H1 (cell line): Measurements from ENCODE around the gene DLGAP5. TPM values are rescaled to one million over a fixed set of nuclear protein-coding genes. Genes with fewer than 3 reads are reported as not detected.

Source experiments
- CTCF ChIA-PET: fragments of 300-600 bp; sonication (Branson Sonifier 250); formaldehyde crosslinking; loops from one replicate; lab custom pipeline; 2021; ENCODE audit not compliant: partially characterized antibody; lab: Charles Lee
- POLR2A ChIA-PET: fragments of 300-600 bp; sonication (Branson Sonifier 250); formaldehyde crosslinking; loops from one replicate; lab custom pipeline; 2021; ENCODE audit warnings: inconsistent platforms; ENCODE audit not compliant: partially characterized antibody; lab: Charles Lee
- DNase-seq, 2 experiments: peaks; one replicate each; pipeline versions ENCODE4 v3.0.0 to v3.0.0-alpha.2; 2010 to 2022; ENCODE audit warnings: low spot score in 2 of 2, low read depth in 1 of 2, mixed read lengths in 1 of 2
- FAIRE-seq: peaks from 2 replicates; lab custom pipeline; 2011; peaks lifted over from hg19 to GRCh38; lab: Jason Lieb, UNC
- H2AFZ ChIP-seq: 2 replicates; pipeline ENCODE4 v1.8.1; 2012; ENCODE audit warnings: low read length, inconsistent platforms
- H2AK5ac ChIP-seq: 2 replicates; pipeline ENCODE4 v1.6.1; 2013; ENCODE audit warnings: low read depth, low read length
- H2BK120ac ChIP-seq: replicated peaks from 2 replicates; pipeline ENCODE3; 2013; ENCODE audit warnings: low read depth, low read length, inconsistent platforms
- H2BK12ac ChIP-seq: 2 replicates; pipeline ENCODE4 v1.6.1; 2013; ENCODE audit warnings: low read depth, low read length
- H2BK15ac ChIP-seq: 2 replicates; pipeline ENCODE4 v1.6.1; 2013; ENCODE audit warnings: low read length
- H2BK20ac ChIP-seq: 2 replicates; pipeline ENCODE4 v1.6.1; 2013; ENCODE audit warnings: low read length
- H2BK5ac ChIP-seq: 2 replicates; pipeline ENCODE4 v1.6.1; 2013; ENCODE audit warnings: low read depth, low read length
- H3K14ac ChIP-seq: 2 replicates; pipeline ENCODE4 v1.6.1; 2013; ENCODE audit warnings: inconsistent platforms; ENCODE audit not compliant: insufficient read length
- H3K18ac ChIP-seq: 2 replicates; pipeline ENCODE4 v1.6.1; 2013; ENCODE audit warnings: low read length; ENCODE audit errors: extremely low read depth
- H3K23ac ChIP-seq: 2 replicates; pipeline ENCODE4 v1.6.1; 2013; ENCODE audit warnings: inconsistent platforms; ENCODE audit not compliant: insufficient read length
- H3K23me2 ChIP-seq: 2 replicates; pipeline ENCODE4 v1.6.1; 2013; ENCODE audit warnings: low read depth, low read length
- H3K27ac ChIP-seq: 2 replicates; pipeline ENCODE4 v1.6.1; 2011; ENCODE audit warnings: low read depth, low read length, inconsistent platforms
- H3K27me3 ChIP-seq, 4 experiments: replicated peaks in 1 of 4; 1 replicate in 1 of 4; 2 replicates in 3 of 4; pipeline versions ENCODE4 v1.6.1 to v1.8.1; 2011 to 2013; ENCODE audit warnings: low read length in 3 of 4, mild to moderate bottlenecking in 3 of 4, inconsistent platforms in 2 of 4, mixed read lengths in 2 of 4, moderate library complexity in 1 of 4; ENCODE audit not compliant: control insufficient read depth in 3 of 4, insufficient read depth in 3 of 4; ENCODE audit errors: extremely low read depth in 1 of 4
- H3K36me3 ChIP-seq, 4 experiments: 2 replicates each; pipeline versions ENCODE4 v1.6.1 to v1.8.1; 2011 to 2013; ENCODE audit warnings: mild to moderate bottlenecking in 4 of 4, low read length in 3 of 4, moderate library complexity in 2 of 4, control low read depth in 1 of 4, inconsistent platforms in 1 of 4; ENCODE audit not compliant: insufficient read depth in 4 of 4, control insufficient read depth in 2 of 4
- H3K4ac ChIP-seq: replicated peaks from 2 replicates; pipeline ENCODE3; 2013; ENCODE audit warnings: low read length, low read depth, mixed read lengths, inconsistent platforms; ENCODE audit not compliant: insufficient read length
- H3K4me1 ChIP-seq, 4 experiments: replicated peaks in 1 of 4; 1 replicate in 1 of 4; 2 replicates in 3 of 4; pipeline versions ENCODE4 v1.6.1 to v1.8.1; 2011 to 2013; ENCODE audit warnings: low read length in 3 of 4, inconsistent platforms in 2 of 4, mixed read lengths in 1 of 4; ENCODE audit not compliant: insufficient read depth in 4 of 4, control insufficient read depth in 3 of 4
- H3K4me2 ChIP-seq, 2 experiments: 2 replicates each; pipeline versions ENCODE4 v1.6.1 to v1.8.1; 2011 to 2013; ENCODE audit warnings: low read depth in 2 of 2, low read length in 2 of 2, control low read depth in 1 of 2, inconsistent platforms in 1 of 2, mild to moderate bottlenecking in 1 of 2; ENCODE audit not compliant: insufficient read depth in 1 of 2
- H3K4me3 ChIP-seq, 4 experiments: fragments of 200-600, 300-600 bp in 1 of 4; sonication (generic), shearing (Covaris generic), sonication (Bioruptor Twin) in 1 of 4; 2 replicates each; pipeline versions ENCODE4 v1.5.1 to v1.8.1; 2011 to 2016; ENCODE audit warnings: low read length in 4 of 4, low read depth in 3 of 4, control low read depth in 2 of 4, inconsistent platforms in 2 of 4, mild to moderate bottlenecking in 2 of 4, mixed read lengths in 1 of 4, moderate library complexity in 1 of 4; ENCODE audit not compliant: insufficient read depth in 2 of 4; ENCODE audit errors: extremely low read depth in 1 of 4
- H3K56ac ChIP-seq: replicated peaks from 2 replicates; pipeline ENCODE3; 2013; ENCODE audit warnings: low read depth, mild to moderate bottlenecking, mixed read lengths, low read length, inconsistent platforms; ENCODE audit not compliant: insufficient read length
- H3K79me1 ChIP-seq: 2 replicates; pipeline ENCODE4 v1.6.1; 2013; ENCODE audit warnings: low read depth, low read length, control low read depth
- H3K79me2 ChIP-seq, 2 experiments: 2 replicates each; pipeline versions ENCODE4 v1.6.1 to v1.8.1; 2012 to 2013; ENCODE audit warnings: low read length in 2 of 2, mild to moderate bottlenecking in 2 of 2, inconsistent platforms in 1 of 2; ENCODE audit not compliant: insufficient read depth in 2 of 2, control insufficient read depth in 1 of 2
- H3K9ac ChIP-seq, 4 experiments: replicated peaks in 1 of 4; 1 replicate in 1 of 4; 2 replicates in 3 of 4; pipeline versions ENCODE4 v1.6.1 to v1.8.1; 2011 to 2013; ENCODE audit warnings: low read depth in 3 of 4, low read length in 3 of 4, control low read depth in 2 of 4, mild to moderate bottlenecking in 2 of 4, moderate library complexity in 2 of 4, inconsistent platforms in 1 of 4; ENCODE audit errors: extremely low read depth in 1 of 4
- H3K9me3 ChIP-seq, 2 experiments: 2 replicates each; pipeline versions ENCODE4 v1.6.1 to v1.8.1; 2012 to 2013; ENCODE audit warnings: mild to moderate bottlenecking in 2 of 2, moderate library complexity in 2 of 2, control low read depth in 1 of 2, inconsistent platforms in 1 of 2, low read depth in 1 of 2, low read length in 1 of 2, mixed read lengths in 1 of 2; ENCODE audit not compliant: insufficient read depth in 2 of 2
- H4K20me1 ChIP-seq, 2 experiments: replicated peaks in 1 of 2; 2 replicates each; pipeline versions ENCODE3 to v1.8.1; 2011 to 2013; ENCODE audit warnings: inconsistent platforms in 2 of 2, low read length in 2 of 2, mild to moderate bottlenecking in 1 of 2; ENCODE audit not compliant: insufficient read depth in 2 of 2, control insufficient read depth in 1 of 2
- H4K5ac ChIP-seq: 2 replicates; pipeline ENCODE4 v1.6.1; 2013; ENCODE audit warnings: low read length, low read depth, mixed read lengths, inconsistent platforms; ENCODE audit not compliant: insufficient read length
- H4K8ac ChIP-seq: 2 replicates; pipeline ENCODE4 v1.8.0; 2013; ENCODE audit warnings: mild to moderate bottlenecking, moderate library complexity, low read length, inconsistent platforms; ENCODE audit not compliant: insufficient read depth; ENCODE audit errors: extremely low read depth
- H4K91ac ChIP-seq: replicated peaks from 2 replicates; pipeline ENCODE3; 2013; ENCODE audit warnings: low read length, mixed read lengths, inconsistent platforms; ENCODE audit not compliant: insufficient read length
- ASH2L ChIP-seq: fragments of 200-600, 300-600 bp; sonication (generic); IDR thresholded peaks from one replicate; pipeline ENCODE4 v1.7.1; 2017; ENCODE audit warnings: low read length
- CEBPB ChIP-seq: IDR thresholded peaks from 2 replicates; pipeline ENCODE4 v1.6.1; 2012; ENCODE audit warnings: low read depth, low read length
- CHD2 ChIP-seq: IDR thresholded peaks from 2 replicates; pipeline ENCODE4 v1.6.1; 2012; ENCODE audit warnings: low read length, improper control_type of control experiment
- CREB1 ChIP-seq: IDR thresholded peaks from 2 replicates; pipeline ENCODE4 v1.6.1; 2012; ENCODE audit warnings: inconsistent platforms
- GABPA ChIP-seq: IDR thresholded peaks from 2 replicates; pipeline ENCODE4 v1.6.1; 2011; ENCODE audit warnings: mild to moderate bottlenecking, low read length, moderate library complexity, borderline replicate concordance; ENCODE audit not compliant: insufficient read depth
- GTF2F1 ChIP-seq: IDR thresholded peaks from 2 replicates; pipeline ENCODE4 v1.6.1; 2012; ENCODE audit warnings: low read depth, low read length, improper control_type of control experiment, borderline replicate concordance
- PHF8 ChIP-seq: fragments of 200-600 bp; sonication (generic); conservative IDR thresholded peaks from 2 replicates; pipeline ENCODE4 v1.7.1; 2012; ENCODE audit warnings: low read depth, mild to moderate bottlenecking, inconsistent platforms, low read length, moderate library complexity
- POU5F1 ChIP-seq: IDR thresholded peaks from 2 replicates; pipeline ENCODE4 v1.6.1; 2011; ENCODE audit warnings: low read depth, mild to moderate bottlenecking, low read length, moderate library complexity
- RAD21 ChIP-seq, 2 experiments: IDR thresholded peaks in 1 of 2; conservative IDR thresholded peaks in 1 of 2; 2 replicates each; pipeline ENCODE4 v1.6.1; 2011; ENCODE audit warnings: low read depth in 2 of 2, low read length in 2 of 2, improper control_type of control experiment in 1 of 2, inconsistent platforms in 1 of 2, mild to moderate bottlenecking in 1 of 2, moderate library complexity in 1 of 2
- RFX5 ChIP-seq: IDR thresholded peaks from 2 replicates; pipeline ENCODE4 v1.6.1; 2011; ENCODE audit warnings: low read depth, low read length, improper control_type of control experiment, borderline replicate concordance
- SIRT6 ChIP-seq: IDR thresholded peaks from one replicate; pipeline ENCODE4 v1.7.1; 2012; ENCODE audit warnings: low read length, inconsistent platforms
- SP1 ChIP-seq: IDR thresholded peaks from 2 replicates; pipeline ENCODE4 v1.6.1; 2011; ENCODE audit warnings: low read depth, low read length
- TCF12 ChIP-seq: IDR thresholded peaks from 2 replicates; pipeline ENCODE4 v1.6.1; 2011; ENCODE audit warnings: low read depth, mild to moderate bottlenecking, low read length
- USF2 ChIP-seq: IDR thresholded peaks from 2 replicates; pipeline ENCODE4 v1.6.1; 2011; ENCODE audit warnings: low read length, improper control_type of control experiment
- WGBS, 2 experiments: shearing (Covaris generic) in 1 of 2; methylation state at CpG; one replicate each; pipeline versions ENCODE4 v1.1.6 to v1.1.7; 2013 to 2015; ENCODE audit warnings: low lambda C conversion rate in 2 of 2, mixed read lengths in 2 of 2, inconsistent platforms in 1 of 2, low coverage in 1 of 2, missing lambda C conversion rate in 1 of 2; ENCODE audit not compliant: insufficient replicate concordance in 2 of 2, insufficient coverage in 1 of 2, insufficient read length in 1 of 2; ENCODE audit errors: extremely low coverage in 1 of 2, missing lambda C conversion rate in 1 of 2; 5-methylcytosine and 5-hydroxymethylcytosine counted together
- polyA plus RNA-seq, 7 experiments: library from polyadenylated mRNA; depleted of rRNA in 3 of 7; stranded (reverse) in 5 of 7; unstranded in 2 of 7; fragments of >200 nt in 5 of 7; fragments of 200-250 nt in 2 of 7; gene quantifications; 1 replicate in 5 of 7; 2 replicates in 1 of 7; 4 replicates in 1 of 7; pipeline versions ENCODE4 v1.2.1 to v1.2.3, GENCODE V29; 2011 to 2013; ENCODE audit warnings: missing spikeins in 2 of 7, mixed read lengths in 2 of 7
- total RNA-seq: library from RNA; stranded (reverse); fragmentation: NEBNext Ultra II Directional; extraction: Animal tissue kit (Norgen Biotek cat#: 25700); gene quantifications from 2 replicates; pipeline ENCODE4 v1.2.1, GENCODE V29; 2021

DLGAP5 gene
- total and polyA plus RNA-seq, 2 of the 8 experiments (the other 6 are each of a cell fraction or from before 2014, with no cell fraction given), result 16.9 to 155 TPM

GRCh38 chr14:55212634-55213033, 21.2 kb upstream of the DLGAP5 start:
- H2BK20ac ChIP-seq, result 0 out of 2 replicates have a peak overlapping the region, but pooled peaks have one; percentile 48
- no peaks in the 10 kb centered on the region for H3K27me3 ChIP-seq
- H3K27ac ChIP-seq, result peak overlapping the region; percentile 40; the same call in 1 of the 2 replicates
- WGBS, 2 experiments, result 84% methylated on average over 10 of the region's 10 CpGs; no CpG with 5 or more reads in 1 of the 2 experiments
- no peak for DNase-seq
- H2BK120ac ChIP-seq, result no peak overlapping the region
- H4K20me1 ChIP-seq, result no peaks in the 10 kb centered on the region
- H2AFZ ChIP-seq, result 0 out of 2 replicates have a peak overlapping the region, but pooled peaks have one; percentile 46
- no peaks in the 10 kb centered on the region for H3K79me2 ChIP-seq
- CTCF ChIA-PET, result interaction anchor here (0.8 to 2.9 kb wide), 17 partner anchors 8 to 204 kb away, joined by 3 to 27 read pairs (median 4); no protein-coding TSS in a partner anchor
- H3K18ac ChIP-seq, result no peak overlapping the region
- H4K8ac ChIP-seq, result no peak overlapping the region
- no peak overlapping the region for H3K9ac ChIP-seq
- FAIRE-seq, result no peak
- H3K23me2 ChIP-seq, result no peaks in the 10 kb centered on the region
- no peak overlapping the region for H2BK12ac ChIP-seq
- no peak overlapping the region for H3K4me2 ChIP-seq
- peak overlapping the region; percentile 39; the same call in 1 of the 2 replicates for H2AK5ac ChIP-seq
- no peak overlapping the region for H3K4ac ChIP-seq
- peak overlapping the region; percentile 29 for H4K5ac ChIP-seq
- no peak overlapping the region for H3K4me3 ChIP-seq
- peaks cover 0 to 3% (median 0%) of the 10 kb centered on the region in 4 experiments; a peak in 1 of 7 replicates for H3K4me1 ChIP-seq
- H2BK15ac ChIP-seq, result no peak overlapping the region
- H2BK5ac ChIP-seq, result peak overlapping the region; percentile 66; the same call in 1 of the 2 replicates
- H3K14ac ChIP-seq, result no peak overlapping the region
- H3K23ac ChIP-seq, result no peak overlapping the region
- H3K56ac ChIP-seq, result no peak overlapping the region
- H4K91ac ChIP-seq, result no peak overlapping the region
- no peaks in the 10 kb centered on the region for H3K36me3 ChIP-seq
- H3K9me3 ChIP-seq, result no peaks in the 10 kb centered on the region
- POLR2A ChIA-PET, result no interaction called here
- H3K79me1 ChIP-seq, result no peaks in the 10 kb centered on the region
- TF ChIP-seq SP1 (no peak), CHD2 (no peak), PHF8 (no peak), TCF12 (no peak), USF2 (no peak), RAD21 (IDR thresholded peaks at IDR 0.05 in 1 of 2, conservative IDR thresholded peaks at IDR 0.05 in 1 of 2; ENCODE audit: low read depth in 2 of 2, low read length in 2 of 2) (no peak), CEBPB (no peak), SIRT6 (no peak), ASH2L (no peak), GABPA (no peak), CREB1 (no peak), GTF2F1 (no peak), POU5F1 (no peak), RFX5 (no peak)
